Chondrocyte (in vitro differentiated cells): ENCODE results near the gene RYK. TPM values are rescaled to one million over a fixed set of nuclear protein-coding genes. Genes with fewer than 3 reads are reported as not detected.
"Not testable (repeated sequence)": the region's sequence is repeated elsewhere in the genome, so short reads cannot be mapped to it uniquely, and the experiment has no call there.

Experiments
- DNase-seq: peaks from one replicate; pipeline ENCODE4 v3.0.0; 2021; ENCODE audit warnings: mixed read lengths, low spot score
- H3K27ac Mint-ChIP-seq: one replicate; pipeline ENCODE4 v1.8.0; 2021; ENCODE audit warnings: mild to moderate bottlenecking, moderate library complexity, mixed read lengths; ENCODE audit not compliant: unreplicated experiment
- H3K27me3 Mint-ChIP-seq: 2 replicates; pipeline ENCODE4 v1.8.0; 2021; ENCODE audit warnings: low read depth, mixed read lengths
- H3K36me3 Mint-ChIP-seq: 2 replicates; pipeline ENCODE4 v1.8.0; 2021; ENCODE audit warnings: low read depth, mixed read lengths
- H3K4me1 Mint-ChIP-seq: 2 replicates; pipeline ENCODE4 v1.8.0; 2021; ENCODE audit warnings: low read depth, mild to moderate bottlenecking, mixed read lengths
- H3K4me3 Mint-ChIP-seq: one replicate; pipeline ENCODE4 v1.8.0; 2021; ENCODE audit warnings: mild to moderate bottlenecking, moderate library complexity, mixed read lengths; ENCODE audit not compliant: unreplicated experiment
- H3K9me3 Mint-ChIP-seq: 2 replicates; pipeline ENCODE4 v1.8.0; 2021; ENCODE audit warnings: low read depth, mixed read lengths
- CTCF ChIP-seq: fragments of 200-600 bp; sonication (generic); IDR thresholded peaks from 2 replicates; pipeline ENCODE4 v1.5.0; 2021; ENCODE audit warnings: antibody characterized with exemption, mild to moderate bottlenecking, moderate library complexity
- total RNA-seq: library from RNA; stranded (reverse); gene quantifications from 3 replicates; pipeline ENCODE4 v1.2.1, GENCODE V29; 2021

RYK gene
- total RNA-seq, 1 donor from 2014 or later, result 49.6 TPM

GRCh38 chr3:134229038-134229437, 21.6 kb downstream of the RYK start:
- Mint-ChIP-seq H3K27me3 (no peaks in the 10 kb centered on the region), H3K36me3 (no peaks in the 10 kb centered on the region), H3K9me3 (no peaks in the 10 kb centered on the region), H3K4me1 (peaks cover 51% of the 10 kb centered on the region), H3K27ac (no peak overlapping the region), H3K4me3 (no peak overlapping the region)
- no peak for DNase-seq
- no peak for TF ChIP-seq CTCF

GRCh38 chr3:134228479-134228878, 22.2 kb downstream of the RYK start:
- Mint-ChIP-seq H3K4me3 (no peak overlapping the region), H3K4me1 (peaks cover 54% of the 10 kb centered on the region), H3K27ac (no peak overlapping the region), H3K27me3 (no peaks in the 10 kb centered on the region), H3K9me3 (no peaks in the 10 kb centered on the region), H3K36me3 (no peaks in the 10 kb centered on the region)
- TF ChIP-seq CTCF, result no peak
- DNase-seq, result no peak

GRCh38 chr3:134228035-134228434, 22.6 kb downstream of the RYK start:
- H3K4me3 Mint-ChIP-seq, result no peak overlapping the region
- no peak for DNase-seq
- H3K27me3 Mint-ChIP-seq, result no peaks in the 10 kb centered on the region
- H3K9me3 Mint-ChIP-seq, result no peaks in the 10 kb centered on the region
- no peak for TF ChIP-seq CTCF
- no peaks in the 10 kb centered on the region for H3K36me3 Mint-ChIP-seq
- H3K4me1 Mint-ChIP-seq, result peaks cover 59% of the 10 kb centered on the region
- H3K27ac Mint-ChIP-seq, result no peak overlapping the region

- not testable (repeated sequence) for H3K27me3 Mint-ChIP-seq, H3K36me3 Mint-ChIP-seq, H3K9me3 Mint-ChIP-seq, H3K4me3 Mint-ChIP-seq, H3K27ac Mint-ChIP-seq, DNase-seq
- H3K4me1 Mint-ChIP-seq, result peaks cover 56% of the 10 kb centered on the region
- TF ChIP-seq CTCF, result peak; percentile 30
These were observed 25.9 kb downstream of the RYK start for GRCh38 chr3:134224796-134225156.

- Mint-ChIP-seq H3K27ac (no peak overlapping the region), H3K9me3 (no peaks in the 10 kb centered on the region), H3K4me3 (no peak overlapping the region), H3K4me1 (peaks cover 46% of the 10 kb centered on the region), H3K36me3 (peaks cover 4% of the 10 kb centered on the region), H3K27me3 (no peaks in the 10 kb centered on the region)
- DNase-seq, result no peak
- TF ChIP-seq CTCF, result no peak
These were observed 27.8 kb downstream of the RYK start for GRCh38 chr3:134222835-134223234.
